ENCODE measurements around the gene CNKSR1.
A peak's percentile ranks its signal among the peaks of the same experiment; 100 is the strongest.

Gene CNKSR1

GRCh38 chr1:26177182-26177684 lies at the start of gene CNKSR1:
Gene CNKSR1 (plus strand): TSS chr1:26177491. CDS start chr1:26177548, 57 bp downstream.
- peak within 1 kb of the TSS; percentile 53 for H3K4me3 ChIP-seq (ENCODE audit: low read depth, low read length)

GRCh38 chr1:26129778-26130177 lies 47.5 kb upstream of the CNKSR1 start:
- H3K9ac ChIP-seq (ENCODE audit: low read depth, low read length), result no peak overlapping the region

More at GRCh38 chr1:26177182-26177684, at the start of gene CNKSR1:
- no peaks in the 10 kb centered on the region for H3K4me1 ChIP-seq (ENCODE audit: control insufficient read depth, insufficient read depth, low read length)
- no peak within 1 kb of the TSS for H3K27ac ChIP-seq (ENCODE audit: low read depth, low read length)
- H3K9ac ChIP-seq (ENCODE audit: low read depth, low read length), result no peak within 1 kb of the TSS
- no peaks in the 10 kb centered on the region for H3K9me3 ChIP-seq (ENCODE audit: control insufficient read depth, insufficient read depth, low read length)
- H3K36me3 ChIP-seq (ENCODE audit: control insufficient read depth, insufficient read depth, low read length), result no peaks in the 10 kb centered on the region; the same call in 1 of the 2 replicates
- no peaks in the 10 kb centered on the region for H3K27me3 ChIP-seq (ENCODE audit: control insufficient read depth, insufficient read depth, low read length)

GRCh38 chr1:26130695-26131094 lies 46.6 kb upstream of the CNKSR1 start:
- peaks cover 8% of the 10 kb centered on the region; the same call in 1 of the 2 replicates for H3K4me1 ChIP-seq (ENCODE audit: control insufficient read depth, insufficient read depth, low read length)
- no peak overlapping the region for H3K4me3 ChIP-seq (ENCODE audit: low read depth, low read length)
- no peaks in the 10 kb centered on the region for H3K9me3 ChIP-seq (ENCODE audit: control insufficient read depth, insufficient read depth, low read length)
- H3K9ac ChIP-seq (ENCODE audit: low read depth, low read length), result no peak overlapping the region
- no peaks in the 10 kb centered on the region for H3K36me3 ChIP-seq (ENCODE audit: control insufficient read depth, insufficient read depth, low read length)
- no peak overlapping the region for H3K27ac ChIP-seq (ENCODE audit: low read depth, low read length)
- no peaks in the 10 kb centered on the region for H3K27me3 ChIP-seq (ENCODE audit: control insufficient read depth, insufficient read depth, low read length)

More at GRCh38 chr1:26129778-26130177, 47.5 kb upstream of the CNKSR1 start:
- Histone ChIP-seq H3K4me1 (ENCODE audit: control insufficient read depth, insufficient read depth, low read length) (peaks cover 8% of the 10 kb centered on the region; the same call in 1 of the 2 replicates), H3K27me3 (ENCODE audit: control insufficient read depth, insufficient read depth, low read length) (no peaks in the 10 kb centered on the region), H3K4me3 (ENCODE audit: low read depth, low read length) (no peak overlapping the region), H3K36me3 (ENCODE audit: control insufficient read depth, insufficient read depth, low read length) (no peaks in the 10 kb centered on the region), H3K9me3 (ENCODE audit: control insufficient read depth, insufficient read depth, low read length) (no peaks in the 10 kb centered on the region), H3K27ac (ENCODE audit: low read depth, low read length) (no peak overlapping the region)

GRCh38 chr1:26132128-26132833 lies 45.0 kb upstream of the CNKSR1 start:
- Histone ChIP-seq H3K36me3 (ENCODE audit: control insufficient read depth, insufficient read depth, low read length) (no peaks in the 10 kb centered on the region), H3K4me3 (ENCODE audit: low read depth, low read length) (no peak overlapping the region), H3K4me1 (ENCODE audit: control insufficient read depth, insufficient read depth, low read length) (no peaks in the 10 kb centered on the region), H3K27me3 (ENCODE audit: control insufficient read depth, insufficient read depth, low read length) (no peaks in the 10 kb centered on the region), H3K9ac (ENCODE audit: low read depth, low read length) (no peak overlapping the region), H3K9me3 (ENCODE audit: control insufficient read depth, insufficient read depth, low read length) (no peaks in the 10 kb centered on the region), H3K27ac (ENCODE audit: low read depth, low read length) (no peak overlapping the region)

GRCh38 chr1:26132834-26133167 lies 44.5 kb upstream of the CNKSR1 start:
- H3K9ac ChIP-seq (ENCODE audit: low read depth, low read length), result no peak overlapping the region
- H3K36me3 ChIP-seq (ENCODE audit: control insufficient read depth, insufficient read depth, low read length), result no peaks in the 10 kb centered on the region
- H3K27me3 ChIP-seq (ENCODE audit: control insufficient read depth, insufficient read depth, low read length), result no peaks in the 10 kb centered on the region
- no peak overlapping the region for H3K4me3 ChIP-seq (ENCODE audit: low read depth, low read length)
- no peaks in the 10 kb centered on the region for H3K4me1 ChIP-seq (ENCODE audit: control insufficient read depth, insufficient read depth, low read length)
- H3K27ac ChIP-seq (ENCODE audit: low read depth, low read length), result no peak overlapping the region
- H3K9me3 ChIP-seq (ENCODE audit: control insufficient read depth, insufficient read depth, low read length), result no peaks in the 10 kb centered on the region

GRCh38 chr1:26134466-26134865 lies 42.8 kb upstream of the CNKSR1 start:
- H3K36me3 ChIP-seq (ENCODE audit: control insufficient read depth, insufficient read depth, low read length), result no peaks in the 10 kb centered on the region

GRCh38 chr1:26138974-26139558 lies 38.2 kb upstream of the CNKSR1 start:
- no peak overlapping the region for H3K4me3 ChIP-seq (ENCODE audit: low read depth, low read length)
- H3K27ac ChIP-seq (ENCODE audit: low read depth, low read length), result no peak overlapping the region
- H3K4me1 ChIP-seq (ENCODE audit: control insufficient read depth, insufficient read depth, low read length), result no peaks in the 10 kb centered on the region
- no peaks in the 10 kb centered on the region for H3K9me3 ChIP-seq (ENCODE audit: control insufficient read depth, insufficient read depth, low read length)
- no peaks in the 10 kb centered on the region for H3K36me3 ChIP-seq (ENCODE audit: control insufficient read depth, insufficient read depth, low read length)
- no peak overlapping the region for H3K9ac ChIP-seq (ENCODE audit: low read depth, low read length)
- peaks cover 5% of the 10 kb centered on the region; the same call in 1 of the 2 replicates for H3K27me3 ChIP-seq (ENCODE audit: control insufficient read depth, insufficient read depth, low read length)

More at GRCh38 chr1:26134466-26134865, 42.8 kb upstream of the CNKSR1 start:
- H3K9ac ChIP-seq (ENCODE audit: low read depth, low read length), result no peak overlapping the region
- H3K27me3 ChIP-seq (ENCODE audit: control insufficient read depth, insufficient read depth, low read length), result no peaks in the 10 kb centered on the region
- H3K27ac ChIP-seq (ENCODE audit: low read depth, low read length), result no peak overlapping the region
- H3K4me3 ChIP-seq (ENCODE audit: low read depth, low read length), result no peak overlapping the region
- H3K4me1 ChIP-seq (ENCODE audit: control insufficient read depth, insufficient read depth, low read length), result no peaks in the 10 kb centered on the region
- no peaks in the 10 kb centered on the region for H3K9me3 ChIP-seq (ENCODE audit: control insufficient read depth, insufficient read depth, low read length)

- H3K4me3 ChIP-seq (ENCODE audit: low read depth, low read length), result no peak overlapping the region
- H3K9ac ChIP-seq (ENCODE audit: low read depth, low read length), result no peak overlapping the region
- H3K9me3 ChIP-seq (ENCODE audit: control insufficient read depth, insufficient read depth, low read length), result no peaks in the 10 kb centered on the region
- H3K27me3 ChIP-seq (ENCODE audit: control insufficient read depth, insufficient read depth, low read length), result peaks cover 18% of the 10 kb centered on the region
- no peaks in the 10 kb centered on the region for H3K4me1 ChIP-seq (ENCODE audit: control insufficient read depth, insufficient read depth, low read length)
- no peaks in the 10 kb centered on the region for H3K36me3 ChIP-seq (ENCODE audit: control insufficient read depth, insufficient read depth, low read length)
- no peak overlapping the region for H3K27ac ChIP-seq (ENCODE audit: low read depth, low read length)
These were observed 35.1 kb upstream of the CNKSR1 start for GRCh38 chr1:26142159-26142558.

- no peak overlapping the region for H3K27ac ChIP-seq (ENCODE audit: low read depth, low read length)
- H3K36me3 ChIP-seq (ENCODE audit: control insufficient read depth, insufficient read depth, low read length), result no peaks in the 10 kb centered on the region
- no peaks in the 10 kb centered on the region for H3K9me3 ChIP-seq (ENCODE audit: control insufficient read depth, insufficient read depth, low read length)
- H3K27me3 ChIP-seq (ENCODE audit: control insufficient read depth, insufficient read depth, low read length), result peaks cover 35% of the 10 kb centered on the region
- no peak overlapping the region for H3K4me3 ChIP-seq (ENCODE audit: low read depth, low read length)
- no peaks in the 10 kb centered on the region for H3K4me1 ChIP-seq (ENCODE audit: control insufficient read depth, insufficient read depth, low read length)
- H3K9ac ChIP-seq (ENCODE audit: low read depth, low read length), result no peak overlapping the region
These were observed 32.0 kb upstream of the CNKSR1 start for GRCh38 chr1:26145041-26145959.

- Histone ChIP-seq H3K9me3 (ENCODE audit: control insufficient read depth, insufficient read depth, low read length) (no peaks in the 10 kb centered on the region), H3K36me3 (ENCODE audit: control insufficient read depth, insufficient read depth, low read length) (no peaks in the 10 kb centered on the region), H3K4me3 (ENCODE audit: low read depth, low read length) (no peak overlapping the region), H3K9ac (ENCODE audit: low read depth, low read length) (no peak overlapping the region), H3K27me3 (ENCODE audit: control insufficient read depth, insufficient read depth, low read length) (peaks cover 38% of the 10 kb centered on the region), H3K27ac (ENCODE audit: low read depth, low read length) (no peak overlapping the region), H3K4me1 (ENCODE audit: control insufficient read depth, insufficient read depth, low read length) (no peaks in the 10 kb centered on the region)
These were observed 31.4 kb upstream of the CNKSR1 start for GRCh38 chr1:26145960-26146294.
